GM18909 (cell line): ENCODE results near the gene ARL17A.
"Not testable (repeated sequence)": the region's sequence is repeated elsewhere in the genome, so short reads cannot be mapped to it uniquely, and the experiment has no call there.

ENCODE experiments used
- ATAC-seq: cut with Tn5 transposase; IDR thresholded peaks from one replicate; pipeline ENCODE4 v1.9.1; 2021; ENCODE audit warnings: mild to moderate bottlenecking; ENCODE audit not compliant: unreplicated experiment, poor library complexity

ARL17A gene

DNA sequence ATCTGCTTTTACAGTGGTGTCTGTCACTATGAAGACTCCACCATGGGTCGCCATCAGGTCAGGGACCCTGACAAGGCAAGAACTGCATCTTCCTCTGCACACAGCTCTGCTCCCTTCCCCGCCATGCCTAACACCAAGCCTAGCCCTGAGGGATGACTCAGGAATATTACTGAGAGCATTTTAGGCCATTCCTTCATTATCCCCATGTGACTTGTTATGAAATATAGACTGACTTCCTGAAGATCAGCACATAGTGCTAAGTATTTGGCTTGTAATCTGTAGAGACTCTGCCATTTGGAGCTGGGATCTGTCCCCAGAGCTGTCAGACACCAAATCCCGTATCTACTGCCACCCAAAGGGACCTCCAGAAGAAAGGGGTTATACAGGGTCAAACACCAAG is 19.4 kb downstream of the ARL17A start:
- not testable (repeated sequence) for ATAC-seq

DNA sequence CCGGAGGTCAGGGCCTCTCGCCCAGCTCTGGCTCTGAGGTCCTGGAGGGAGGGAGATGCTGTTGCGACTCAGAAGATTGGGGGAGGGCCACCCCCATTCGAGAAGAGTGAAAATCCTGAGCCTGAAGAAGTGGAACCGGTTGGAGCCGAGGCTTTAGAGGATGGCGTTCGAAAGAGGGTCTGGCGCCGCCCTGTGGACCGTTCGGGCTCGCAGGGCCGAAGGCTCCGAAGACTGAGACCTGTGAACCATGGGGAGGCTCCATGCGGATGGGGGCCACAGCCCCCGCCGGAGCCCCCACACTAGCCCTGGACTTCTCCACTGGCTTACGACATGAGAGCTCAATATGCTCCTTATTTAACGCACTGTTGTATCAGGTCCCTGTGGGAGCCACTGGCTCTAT is 20.3 kb downstream of the ARL17A start:
- ATAC-seq, result not testable (repeated sequence)

DNA sequence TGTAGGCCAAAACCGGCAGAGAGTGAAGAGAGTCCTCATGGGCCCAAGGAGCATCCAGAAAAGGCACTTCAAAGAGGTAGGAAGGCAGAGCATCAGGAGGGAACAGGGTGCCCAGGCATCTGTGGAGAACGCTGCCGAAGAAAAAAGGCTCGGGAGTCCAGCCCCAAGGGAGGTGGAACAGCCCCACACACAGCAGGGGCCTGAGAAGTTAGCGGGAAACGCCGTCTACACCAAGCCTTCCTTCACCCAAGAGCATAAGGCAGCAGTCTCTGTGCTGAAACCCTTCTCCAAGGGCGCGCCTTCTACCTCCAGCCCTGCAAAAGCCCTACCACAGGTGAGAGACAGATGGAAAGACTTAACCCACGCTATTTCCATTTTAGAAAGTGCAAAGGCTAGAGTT is 30.9 kb downstream of the ARL17A start:
- ATAC-seq, result not testable (repeated sequence)

DNA sequence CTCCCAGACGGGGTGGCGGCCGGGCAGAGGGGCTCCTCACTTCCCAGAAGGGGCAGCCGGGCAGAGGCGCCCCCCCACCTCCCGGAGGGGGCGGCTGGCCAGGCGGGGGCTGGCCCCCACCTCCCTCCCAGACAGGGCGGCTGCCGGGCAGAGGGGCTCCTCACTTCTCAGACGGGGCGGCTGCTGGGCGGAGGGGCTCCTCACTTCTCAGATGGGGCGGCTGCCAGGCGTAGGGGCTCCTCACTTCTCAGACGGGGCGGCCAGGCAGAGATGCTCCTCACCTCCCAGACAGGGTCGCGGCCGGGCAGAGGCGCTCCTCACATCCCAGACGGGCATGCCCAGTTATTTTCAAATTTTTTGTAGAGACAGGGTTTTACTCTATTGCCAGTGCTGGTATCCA is 44.8 kb downstream of the ARL17A start:
- not testable (repeated sequence) for ATAC-seq

DNA sequence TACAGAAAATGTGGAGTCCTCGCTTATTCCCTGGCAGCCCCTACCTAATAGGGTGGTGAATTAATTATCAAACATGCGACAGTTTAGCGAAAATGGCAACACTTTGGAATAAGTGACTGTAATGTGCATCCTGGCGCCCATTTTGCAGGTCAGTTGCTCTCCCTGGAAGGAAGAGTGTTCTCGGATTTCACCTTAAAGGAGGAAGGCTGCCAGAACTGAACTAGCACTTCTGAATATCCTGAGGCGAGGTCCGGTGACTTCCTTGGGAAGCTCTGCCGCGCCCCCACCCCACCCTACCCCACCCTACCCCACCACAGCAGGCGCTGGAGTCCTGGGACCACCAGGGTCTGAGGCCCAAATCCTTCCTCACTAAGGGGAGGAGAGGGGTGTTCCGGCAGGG is 67.3 kb downstream of the ARL17A start, which contains the start of gene LRRC37A2:
Gene LRRC37A2 (plus strand): TSS at position 301 of the 400 bp plus-strand sequence. CDS start 245 bp downstream, outside the sequence.
- ATAC-seq, result not testable (repeated sequence)

DNA sequence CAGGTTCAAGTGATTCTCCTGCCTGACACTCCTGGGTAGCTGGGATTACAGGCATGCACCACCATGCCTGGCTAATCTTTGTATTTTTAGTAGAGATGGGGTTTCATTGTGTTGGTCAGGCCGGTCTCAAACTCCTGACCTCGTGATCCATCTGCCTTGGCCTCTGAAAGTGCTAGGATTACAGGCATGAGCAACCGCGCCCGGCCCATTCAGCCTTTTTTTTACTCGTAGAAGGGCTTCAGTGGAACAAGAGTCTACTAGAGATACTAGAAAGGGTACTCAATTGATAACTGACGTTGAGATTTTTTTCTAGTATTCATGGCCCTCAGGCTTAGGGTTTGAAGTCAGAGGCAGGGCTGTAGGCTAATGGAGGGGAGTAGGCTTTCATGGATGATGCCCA is 73.6 kb downstream of the ARL17A start:
- ATAC-seq, result not testable (repeated sequence)

DNA sequence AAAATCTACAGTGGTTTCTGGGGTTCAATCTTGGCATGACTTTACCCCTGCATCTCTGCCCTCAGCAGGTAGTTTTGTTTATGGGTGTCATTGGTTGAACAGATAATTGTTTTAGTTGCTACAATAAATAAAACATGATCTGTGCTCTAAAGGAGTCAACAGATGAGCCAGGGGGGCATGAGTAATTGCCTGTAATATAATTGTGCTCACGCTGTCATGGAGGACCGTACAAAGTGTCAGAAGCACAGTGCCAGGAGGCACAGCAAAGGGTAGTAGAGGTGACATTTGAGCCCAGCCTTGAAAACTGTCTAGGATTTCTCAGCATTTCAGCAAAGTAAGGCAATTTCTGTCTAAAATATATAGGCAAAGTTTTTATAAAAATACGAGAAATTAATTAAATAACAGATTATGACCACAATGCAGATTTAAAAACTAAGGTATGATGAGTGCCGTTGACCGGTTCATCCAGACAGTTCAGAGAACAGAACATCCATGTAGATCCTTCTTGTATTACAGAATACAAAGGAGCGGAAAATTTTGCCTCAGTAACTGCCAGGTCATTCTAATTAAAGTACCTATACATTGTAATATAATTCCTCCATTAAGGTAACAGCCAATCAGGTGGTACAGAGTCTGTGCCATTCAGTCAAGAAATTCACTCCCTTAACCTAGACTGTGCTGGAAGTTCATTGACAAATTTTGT is 79.9 kb downstream of the ARL17A start:
- not testable (repeated sequence) for ATAC-seq

DNA sequence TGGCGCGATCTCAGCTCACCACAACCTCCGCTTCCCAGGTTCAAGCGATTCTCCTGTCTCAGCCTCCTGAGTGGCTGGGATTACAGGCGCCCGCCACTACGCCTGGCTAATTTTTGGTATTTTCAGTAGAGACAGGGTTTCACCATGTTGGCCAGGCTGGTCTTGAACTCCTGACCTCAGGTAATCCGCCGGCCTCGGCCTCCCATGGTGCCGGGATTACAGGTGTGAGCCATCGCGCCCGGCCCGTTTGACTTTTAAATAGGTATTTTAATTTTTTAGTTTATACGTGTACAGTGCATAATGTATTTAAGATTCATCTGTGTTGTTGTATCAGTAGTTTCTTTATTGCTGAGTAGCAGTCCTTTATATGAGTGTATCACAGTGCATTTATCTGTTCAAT is 87.5 kb downstream of the ARL17A start:
- not testable (repeated sequence) for ATAC-seq

DNA sequence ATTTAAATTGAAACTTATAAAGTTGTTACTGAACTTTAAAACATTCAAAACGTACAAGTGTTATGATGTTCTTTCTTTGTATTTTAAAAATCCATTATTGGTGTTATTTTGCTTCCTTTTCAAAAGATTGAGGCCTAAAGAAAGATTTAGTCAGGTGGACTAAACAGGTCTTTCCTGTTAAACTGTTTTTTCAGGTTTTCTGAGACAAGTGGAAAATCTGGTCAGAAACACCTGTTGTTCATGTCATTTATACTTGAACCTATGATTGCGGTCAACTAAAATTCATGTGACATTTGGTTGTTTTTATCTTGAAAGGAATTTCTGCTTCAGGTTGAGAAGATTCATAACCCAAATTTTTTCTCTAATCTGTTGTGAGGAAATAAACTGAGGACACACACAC is 98.2 kb downstream of the ARL17A start:
- ATAC-seq, result not testable (repeated sequence)

DNA sequence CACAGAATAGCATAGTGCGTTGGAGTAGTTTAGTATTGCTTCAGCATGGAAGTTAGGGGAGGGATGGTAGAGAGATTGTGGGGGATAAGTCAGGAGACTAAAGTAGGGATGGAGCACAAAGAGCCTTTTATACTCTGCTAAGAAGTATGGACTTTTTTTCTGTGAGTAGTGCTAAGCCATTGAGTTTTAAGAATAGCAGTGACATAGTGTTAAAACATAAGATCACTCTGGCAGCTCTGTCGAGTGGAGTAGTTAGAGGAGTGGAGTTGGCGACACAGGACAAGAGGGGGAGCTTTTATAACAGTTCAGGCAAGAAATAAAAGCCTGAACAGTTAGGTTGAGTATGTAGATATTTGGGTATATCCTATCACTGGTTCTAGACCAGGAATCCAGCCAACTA is 100.7 kb downstream of the ARL17A start:
- ATAC-seq, result not testable (repeated sequence)

DNA sequence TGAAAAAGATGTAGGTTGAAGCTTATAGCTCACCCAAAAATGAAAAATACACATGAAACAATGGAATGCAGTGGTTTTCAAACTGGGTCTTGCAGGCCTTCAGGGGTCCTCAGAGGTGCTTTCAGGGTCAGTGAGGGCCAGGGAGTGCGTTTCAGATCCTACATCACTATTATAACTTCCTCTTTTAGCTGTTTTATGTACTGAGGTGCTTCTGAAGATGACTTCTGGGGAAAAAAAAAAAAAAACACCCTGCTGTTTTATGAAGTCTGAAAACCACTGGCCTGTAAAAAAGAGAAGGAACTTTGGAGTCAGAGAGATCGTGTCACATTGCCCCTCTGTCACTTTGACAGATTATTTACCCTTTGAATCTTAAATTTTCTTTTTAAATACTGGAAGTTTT is 103.9 kb downstream of the ARL17A start:
- ATAC-seq, result not testable (repeated sequence)

DNA sequence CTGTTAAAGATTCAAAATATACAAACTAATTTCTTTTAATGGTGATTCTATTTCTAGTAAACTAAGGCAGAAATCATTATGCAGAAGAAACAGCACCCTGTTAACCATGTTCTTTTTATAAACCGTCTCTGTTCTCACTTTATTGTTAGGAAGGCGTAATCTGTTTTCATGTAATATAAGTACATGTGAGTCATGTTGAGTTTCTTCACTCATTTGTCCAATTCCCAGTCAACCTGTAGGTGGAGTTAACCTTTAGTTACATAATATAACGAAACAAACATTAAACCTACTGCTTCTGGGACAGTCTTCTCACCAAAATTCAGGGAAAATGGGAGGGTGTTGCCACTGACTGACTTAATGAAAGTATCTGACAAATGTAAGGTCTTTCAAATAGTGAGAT is 105.0 kb downstream of the ARL17A start:
- ATAC-seq, result not testable (repeated sequence)

DNA sequence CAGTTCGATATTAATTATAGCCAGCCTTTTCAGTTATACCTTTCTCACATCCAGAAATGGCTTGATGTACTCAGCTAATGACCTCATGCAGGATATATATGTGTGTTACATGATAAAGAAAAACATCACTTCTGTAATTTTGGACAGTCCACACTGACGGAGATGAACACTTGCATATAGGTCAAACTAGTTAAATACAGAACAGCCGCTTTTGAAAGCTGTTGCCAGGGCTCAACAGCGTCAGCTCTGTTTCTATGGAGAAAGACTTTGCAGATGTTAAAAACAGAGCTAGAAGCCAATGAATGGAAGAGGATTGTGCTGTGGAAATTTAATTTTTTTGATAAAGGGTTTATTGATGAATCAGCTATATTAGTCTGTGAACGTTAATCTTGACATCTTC is 111.9 kb downstream of the ARL17A start:
- ATAC-seq, result not testable (repeated sequence)
